Posterior vena cava (tissue), 2 donors: ENCODE results near the gene SNRNP200. TPM values are rescaled to one million over a fixed set of nuclear protein-coding genes. Genes with fewer than 3 reads are reported as not detected.

ENCODE experiments used
- DNase-seq: peaks from one replicate; pipeline ENCODE4 v3.0.0-alpha.2; 2020; ENCODE audit warnings: low spot score
- intact Hi-C, 2 donors: fragments of 100-400 bp; cut with DNase I; formaldehyde crosslinking; loops; one replicate each; pipeline versions ENCODE4 v1.14.1 to v1.14.2; 2022 to 2023
- long read RNA-seq, 2 donors: library from polyadenylated mRNA; unstranded; transcript quantifications; one replicate each; pipeline ENCODE4 v2.0.0, GENCODE V29; 2020 to 2021
- total RNA-seq, 2 donors: library from RNA; stranded (reverse); fragmentation: NEBNext Ultra II Directional; extraction: Animal tissue kit (Norgen Biotek cat#: 25700); gene quantifications; one replicate each; pipeline ENCODE4 v1.2.1, GENCODE V29; 2021
- donor health status: DM: yes; HTN: yes; CAD: no.
- donor health status: DM: yes; HTN: yes; CAD: no.

Gene SNRNP200
- total RNA-seq, result 10 to 100 TPM; 67.2 to 78.3 TPM
- long read RNA-seq, donor 1, partial matches to known transcripts, result 36 of 39 reads
- long read RNA-seq, donor 1, other reads (novel, unspliced or antisense), result 1 of 39 reads
- long read RNA-seq, donor 2, partial matches to known transcripts, result 42 of 47 reads
- long read RNA-seq, donor 2, other reads (novel, unspliced or antisense), result 3 of 47 reads

DNA sequence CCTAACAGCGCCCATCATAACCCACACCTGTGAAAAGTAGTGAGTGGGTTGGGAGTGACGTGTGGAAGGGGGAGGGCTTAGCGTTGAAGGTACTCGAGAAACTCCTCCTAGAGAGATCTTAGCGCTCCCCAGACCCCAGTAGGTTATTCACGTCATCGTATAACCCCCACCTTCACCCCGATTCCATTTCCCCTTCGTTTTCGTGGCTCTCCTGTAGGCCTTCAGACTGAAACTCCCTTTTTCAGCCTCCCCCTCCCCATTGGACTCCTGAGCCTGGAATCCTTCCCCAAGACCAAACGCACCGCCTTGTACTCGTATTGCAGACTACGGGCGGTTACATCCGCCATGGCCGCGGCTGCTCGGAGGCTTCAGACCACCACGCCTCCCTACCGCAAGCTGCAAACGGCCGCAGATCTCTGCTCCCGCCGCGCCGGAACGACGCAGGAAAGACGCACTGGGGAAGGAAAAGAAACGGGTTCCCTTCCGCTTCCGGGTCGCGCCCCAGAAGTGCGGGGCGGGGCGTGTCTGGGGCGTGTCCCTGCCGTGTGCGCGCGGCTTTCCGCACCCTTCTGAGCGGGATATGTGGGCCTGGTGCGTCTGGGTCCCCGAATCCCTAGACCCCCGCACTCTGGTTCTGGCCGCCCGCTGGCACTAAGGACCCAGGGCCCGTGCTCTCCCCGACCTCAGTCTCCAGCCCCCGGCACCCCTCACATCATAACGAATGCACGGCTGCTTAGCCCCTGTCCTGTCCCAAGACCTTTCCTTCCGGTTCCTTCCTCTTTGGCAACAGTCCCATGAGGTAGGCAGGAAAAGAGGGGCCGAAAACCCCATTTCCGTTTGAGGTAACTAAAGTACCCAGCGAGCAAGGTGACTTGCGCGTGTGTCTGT is at the start of gene SNRNP200:
SNRNP200 (minus strand) TSS at position 456 of the 888 bp plus-strand sequence; CDS start at position 347, 109 bp downstream.
- DNase-seq, result peak; percentile 96
- intact Hi-C loops, result loop anchor here in 1 of 2 donors (5.0 kb wide), 1 partner anchor 202 kb away; the partner anchor contains the start of gene NEURL3

DNA sequence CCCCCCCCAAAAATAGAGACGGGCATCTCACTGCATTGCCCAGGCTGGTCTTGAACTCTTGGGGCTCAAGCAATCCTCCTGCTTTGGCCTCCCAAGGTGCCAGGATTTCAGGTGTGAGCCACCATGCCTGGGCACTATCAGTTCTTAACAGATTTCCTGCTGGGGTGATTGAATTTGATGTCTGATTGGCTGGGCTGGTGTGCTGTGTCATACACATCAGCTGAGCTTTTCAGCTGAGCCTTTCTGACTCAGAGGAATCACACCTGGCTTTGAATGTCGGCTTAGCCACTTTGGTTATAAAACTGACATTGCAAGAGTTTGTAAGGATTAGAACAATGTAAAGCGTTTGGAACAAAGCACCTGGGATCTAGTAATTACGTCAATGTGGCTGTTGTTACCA is 49.1 kb upstream of the SNRNP200 start:
- DNase-seq, result no peak
- intact Hi-C loops, result no loop called here

GRCh38 chr2:96353606-96354101 is 48.3 kb upstream of the SNRNP200 start:
- intact Hi-C loops, result no loop called here
- no peak for DNase-seq

GRCh38 chr2:96353032-96353561 is 47.8 kb upstream of the SNRNP200 start:
- DNase-seq, result peak; percentile 89
- intact Hi-C loops, result no loop called here

GRCh38 chr2:96347395-96347794 is 42.0 kb upstream of the SNRNP200 start:
- no peak for DNase-seq
- intact Hi-C loops, result no loop called here

GRCh38 chr2:96345868-96346462 is 40.6 kb upstream of the SNRNP200 start:
- intact Hi-C loops, result no loop called here
- DNase-seq, result no peak

DNA sequence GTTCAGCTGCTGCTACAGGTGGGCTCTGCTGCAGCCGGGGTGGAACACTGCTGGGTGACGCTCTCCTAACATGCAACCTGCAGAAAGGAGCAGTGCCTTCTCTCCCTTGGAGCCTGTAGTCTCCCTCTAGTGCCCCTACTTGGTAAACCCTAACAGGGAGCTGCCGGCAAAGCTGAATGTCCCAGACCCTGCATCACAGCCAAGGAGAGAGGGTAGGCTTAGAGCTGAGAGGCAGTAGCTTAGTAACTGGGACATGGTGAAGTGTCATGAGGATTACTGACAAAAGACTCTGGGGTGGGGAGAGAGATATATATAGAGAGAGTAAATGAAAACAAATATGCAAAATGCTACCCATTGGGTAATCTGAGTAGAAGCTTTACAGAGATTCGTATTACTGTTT is 40.1 kb upstream of the SNRNP200 start:
- no peak for DNase-seq
- intact Hi-C loops, result no loop called here

DNA sequence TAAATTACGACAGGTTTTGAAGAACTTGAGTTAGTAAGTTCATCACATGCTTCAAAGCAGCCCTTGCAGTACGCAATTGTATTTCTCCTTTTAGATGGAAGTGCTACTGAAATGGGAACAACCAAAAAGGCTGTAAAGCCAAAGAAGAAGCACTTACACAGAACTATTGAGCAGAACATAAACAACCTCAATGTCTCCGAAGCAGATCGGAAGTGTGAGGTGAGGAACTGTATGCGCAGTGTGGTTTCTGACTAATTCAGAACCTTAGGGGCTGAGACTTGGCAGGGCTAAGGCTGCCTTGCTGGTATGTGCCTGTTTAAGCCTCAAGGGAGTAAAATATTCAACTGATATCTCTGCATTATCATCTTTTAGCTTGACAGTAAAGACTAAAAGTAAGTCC is 38.7 kb upstream of the SNRNP200 start:
- DNase-seq, result no peak
- intact Hi-C loops, result no loop called here

- intact Hi-C loops, result no loop called here
- DNase-seq, result no peak
These were observed 36.7 kb upstream of the SNRNP200 start for GRCh38 chr2:96342085-96342484.

DNA sequence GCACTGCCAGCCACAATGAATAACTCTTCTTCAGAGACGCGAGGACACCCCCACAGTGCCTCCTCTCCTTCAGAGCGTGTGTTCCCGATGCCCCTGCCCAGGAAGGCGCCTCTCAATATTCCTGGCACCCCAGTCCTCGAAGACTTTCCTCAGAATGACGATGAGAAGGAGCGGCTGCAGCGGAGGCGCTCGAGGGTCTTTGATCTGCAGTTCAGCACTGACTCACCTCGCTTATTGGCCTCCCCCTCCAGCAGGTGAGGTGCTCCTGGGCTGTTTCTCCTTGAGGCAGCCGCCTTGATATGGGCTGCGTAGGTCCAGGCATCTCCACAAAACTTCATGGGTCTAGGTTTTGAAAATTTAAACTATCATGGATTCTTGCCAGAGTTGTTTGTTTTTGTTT is 36.3 kb upstream of the SNRNP200 start:
- intact Hi-C loops, result no loop called here
- DNase-seq, result no peak

GRCh38 chr2:96340493-96341414 is 35.4 kb upstream of the SNRNP200 start:
- intact Hi-C loops, result no loop called here
- no peak for DNase-seq

DNA sequence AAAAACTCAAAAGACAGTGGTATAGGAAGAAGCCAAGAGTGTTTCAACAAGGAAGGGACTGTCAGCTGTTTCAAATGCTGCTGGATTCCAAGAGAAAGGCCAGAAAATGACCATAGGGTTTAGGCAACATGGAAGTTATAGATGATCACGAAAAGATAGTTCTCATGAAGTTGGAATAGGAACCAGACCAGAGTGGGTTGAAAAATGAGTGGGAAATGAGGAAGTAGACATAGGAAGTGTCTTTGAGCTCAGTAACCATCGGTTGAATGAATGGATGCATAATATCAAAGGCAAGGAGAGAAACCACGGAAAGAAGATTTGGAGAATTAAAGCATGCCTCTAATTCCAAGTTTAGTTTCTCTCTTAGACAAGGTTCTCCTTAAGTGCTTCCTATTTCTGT is 31.5 kb upstream of the SNRNP200 start:
- DNase-seq, result no peak
- intact Hi-C loops, result no loop called here

DNA sequence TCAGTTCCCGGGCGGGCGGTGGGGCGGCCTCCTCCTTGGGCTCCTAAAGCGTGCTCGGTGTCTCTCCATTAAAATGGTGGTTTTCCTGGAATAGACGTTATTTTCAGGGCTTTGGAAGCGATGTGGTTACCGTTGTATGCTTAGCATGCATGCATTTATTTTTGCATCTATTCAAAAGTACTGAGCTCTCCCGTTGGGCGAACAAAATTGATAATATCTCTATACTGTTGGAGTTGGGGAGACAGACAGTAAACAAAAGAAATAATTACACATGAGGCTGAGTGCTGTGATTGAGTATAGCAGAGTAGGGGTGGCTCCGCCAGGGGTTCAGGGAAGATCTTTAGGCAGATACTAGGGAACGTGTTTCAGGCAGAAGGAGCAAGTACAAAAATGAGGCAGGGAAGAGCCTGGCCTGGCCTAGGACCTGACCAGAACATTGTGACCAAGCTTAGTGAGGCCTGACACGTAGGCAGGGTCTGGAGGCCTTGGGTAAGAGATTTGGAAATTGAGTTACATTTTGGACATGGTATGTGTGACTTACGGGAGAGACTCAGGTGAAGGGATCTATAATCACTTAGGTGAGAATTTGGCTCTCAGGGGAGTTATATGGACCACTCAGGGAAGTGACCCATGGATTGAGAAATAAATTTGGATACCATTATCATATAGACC is 30.9 kb upstream of the SNRNP200 start:
- DNase-seq, result no peak
- intact Hi-C loops, result no loop called here

DNA sequence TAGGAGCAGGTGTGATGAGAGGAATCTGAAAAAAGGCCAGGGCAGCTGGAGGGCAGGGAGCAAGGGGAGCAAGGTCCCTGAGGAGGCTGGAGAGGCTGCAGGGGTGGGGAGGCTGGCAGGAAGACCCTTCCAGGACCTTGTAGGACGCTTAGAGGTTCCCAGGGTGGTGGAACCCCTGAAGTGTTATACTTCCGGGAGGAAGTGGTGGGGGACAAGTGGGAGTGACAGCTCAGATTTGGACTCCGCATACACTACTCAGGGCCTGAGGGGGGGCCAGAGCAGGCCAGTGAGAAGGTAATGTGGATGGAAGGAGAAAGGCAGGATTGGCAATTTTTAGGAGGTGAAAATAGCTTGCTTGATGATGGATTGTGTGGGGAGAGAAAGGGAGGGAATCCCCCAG is 28.4 kb upstream of the SNRNP200 start:
- no peak for DNase-seq
- intact Hi-C loops, result no loop called here

DNA sequence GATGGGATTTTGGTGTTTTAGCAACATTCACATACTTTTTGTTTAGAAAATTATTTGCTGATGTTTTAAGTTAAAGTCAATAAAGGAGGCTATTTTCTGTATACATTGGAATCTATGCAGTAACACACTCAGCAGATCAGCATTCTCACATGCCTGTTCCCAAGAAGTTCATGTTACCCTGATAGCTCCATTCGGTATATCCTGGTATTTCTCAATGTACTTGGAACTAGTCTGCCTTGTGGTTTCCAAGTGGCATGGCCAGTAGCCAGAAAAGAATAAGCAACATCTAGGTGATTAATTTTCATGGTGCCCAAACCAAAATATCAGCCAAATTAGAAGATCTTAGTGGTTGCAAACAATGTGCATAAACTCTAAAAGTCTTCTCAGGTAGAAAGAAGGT is 25.1 kb upstream of the SNRNP200 start:
- intact Hi-C loops, result no loop called here
- no peak for DNase-seq

DNA sequence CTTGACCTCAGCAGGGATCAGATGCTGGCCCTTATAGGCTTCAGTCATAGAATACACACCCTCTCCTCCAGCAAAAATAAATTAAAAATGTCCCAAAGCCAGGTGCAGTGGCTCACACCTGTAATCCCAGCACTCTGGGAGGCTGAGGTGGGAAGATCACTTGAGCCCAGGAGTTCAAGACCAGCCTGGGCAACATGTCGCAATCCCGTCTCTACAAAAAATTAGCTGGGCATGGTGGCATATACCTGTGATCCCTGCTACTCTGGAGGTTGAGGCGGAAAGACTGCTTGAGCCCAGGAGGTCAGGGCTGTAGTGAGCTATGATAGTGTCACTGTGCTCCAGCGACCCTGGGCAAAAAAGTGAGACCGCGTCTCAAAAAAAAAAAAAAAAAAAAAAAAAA is 24.5 kb upstream of the SNRNP200 start:
- intact Hi-C loops, result no loop called here
- DNase-seq, result no peak

GRCh38 chr2:96329456-96329855 is 24.1 kb upstream of the SNRNP200 start:
- DNase-seq, result no peak
- intact Hi-C loops, result no loop called here

- intact Hi-C loops, result no loop called here
- no peak for DNase-seq
These were observed 21.9 kb upstream of the SNRNP200 start for GRCh38 chr2:96326990-96327820.
